PC-3 (cell line): ENCODE measurements around the gene ADCY2. TPM values are rescaled to one million over a fixed set of nuclear protein-coding genes. Genes with fewer than 3 reads are reported as not detected.

Experiments used
- ATAC-seq: fragments of 200-7000 bp; cut with Tn5 transposase; 2 replicates; pipeline ENCODE4 v1.9.1; 2020; ENCODE audit warnings: mild to moderate bottlenecking, moderate library complexity
- BruUV-seq: library from RNA; stranded (reverse); fragments of 400-500 nt; replicated peaks from 2 replicates; lab custom pipeline; 2021; lab: Mats Ljungman, UMichigan
- CTCF ChIA-PET: fragments of 300-600 bp; sonication (Branson Sonifier 250); formaldehyde crosslinking; loops from one replicate; lab custom pipeline; 2022; ENCODE audit warnings: antibody characterized with exemption; lab: Charles Lee
- POLR2A ChIA-PET: fragments of 300-600 bp; sonication (Branson Sonifier 250); formaldehyde crosslinking; loops from one replicate; lab custom pipeline; 2022; ENCODE audit warnings: antibody characterized with exemption; ENCODE audit not compliant: unreplicated experiment; lab: Charles Lee
- DNase-seq: peaks from one replicate; pipeline ENCODE4 v3.0.0-alpha.2; 2015
- H2AFZ ChIP-seq: fragments of 300-600 bp; sonication (generic); 2 replicates; pipeline ENCODE4 v1.6.0; 2016; ENCODE audit warnings: antibody characterized with exemption, low read length
- H3F3A ChIP-seq: fragments of 300-600 bp; sonication (generic); one replicate; pipeline ENCODE4 v1.6.0; 2017; ENCODE audit warnings: antibody characterized with exemption, low read length, control low read depth, mild to moderate bottlenecking; ENCODE audit not compliant: unreplicated experiment
- H3K27ac ChIP-seq: fragments of 300-600 bp; sonication (generic); 2 replicates; pipeline ENCODE4 v1.5.1; 2016; ENCODE audit warnings: mild to moderate bottlenecking, low read length
- H3K27me3 ChIP-seq: fragments of 300-600 bp; sonication (generic); 2 replicates; pipeline ENCODE4 v1.6.1; 2016; ENCODE audit warnings: low read length, mixed read lengths
- H3K36me3 ChIP-seq: fragments of 300-600 bp; sonication (generic); 2 replicates; pipeline ENCODE4 v1.6.1; 2016; ENCODE audit warnings: low read depth, mixed run types, low read length, mixed read lengths
- H3K4me1 ChIP-seq: fragments of 300-600 bp; sonication (generic); 2 replicates; pipeline ENCODE4 v1.5.1; 2016; ENCODE audit warnings: low read length; ENCODE audit not compliant: insufficient read depth
- H3K4me2 ChIP-seq: fragments of 300-600 bp; sonication (generic); 2 replicates; pipeline ENCODE4 v1.6.0; 2016; ENCODE audit warnings: low read length
- H3K4me3 ChIP-seq: fragments of 300-600 bp; sonication (generic); 2 replicates; pipeline ENCODE4 v1.5.1; 2016; ENCODE audit warnings: mild to moderate bottlenecking, low read length, mixed read lengths
- H3K79me2 ChIP-seq: fragments of 300-600 bp; sonication (generic); 2 replicates; pipeline ENCODE4 v1.6.1; 2017; ENCODE audit warnings: low read length, mixed read lengths
- H3K9ac ChIP-seq: fragments of 300-600 bp; sonication (generic); 2 replicates; pipeline ENCODE4 v1.6.0; 2016; ENCODE audit warnings: mild to moderate bottlenecking, low read length
- H3K9me2 ChIP-seq: fragments of 300-600 bp; sonication (generic); replicated peaks from 2 replicates; pipeline ENCODE4 v1.6.1; 2016; ENCODE audit warnings: mixed run types, low read length, mixed read lengths
- H3K9me3 ChIP-seq: fragments of 300-600 bp; sonication (generic); 2 replicates; pipeline ENCODE4 v1.6.1; 2016; ENCODE audit warnings: low read length, mixed read lengths
- H4K20me1 ChIP-seq: fragments of 300-600 bp; sonication (generic); 2 replicates; pipeline ENCODE4 v1.6.1; 2016; ENCODE audit warnings: low read length, mixed read lengths
- EZH2 ChIP-seq: fragments of 300-600 bp; sonication (generic); IDR thresholded peaks from one replicate; pipeline ENCODE4 v1.6.1; 2017; ENCODE audit warnings: antibody characterized with exemption, mild to moderate bottlenecking, low read length; ENCODE audit not compliant: unreplicated experiment
- EZH2phosphoT487 ChIP-seq: fragments of 300-600 bp; sonication (generic); IDR thresholded peaks from 2 replicates; pipeline ENCODE4 v1.6.1; 2018; ENCODE audit warnings: mild to moderate bottlenecking, antibody characterized with exemption, low read length, borderline replicate concordance
- intact Hi-C: fragments of 100-400 bp; cut with micrococcal nuclease; formaldehyde crosslinking; loops from 2 replicates; pipeline ENCODE4 v1.9.0; 2023
- total RNA-seq: library from RNA; depleted of rRNA; stranded (reverse); fragments of >200 nt; gene quantifications from 2 replicates; pipeline ENCODE4 v1.2.3, GENCODE V29; 2014
- TF ChIP-seq, protein P1 (sequence below): fragments of 300-600 bp; sonication (generic); conservative IDR thresholded peaks from 2 replicates; pipeline ENCODE4 v1.5.1; 2017; ENCODE audit warnings: antibody characterized with exemption, low read depth, mild to moderate bottlenecking, low read length

ADCY2 gene
- total RNA-seq, 1 experiment from 2014 or later = not detected

DNA sequence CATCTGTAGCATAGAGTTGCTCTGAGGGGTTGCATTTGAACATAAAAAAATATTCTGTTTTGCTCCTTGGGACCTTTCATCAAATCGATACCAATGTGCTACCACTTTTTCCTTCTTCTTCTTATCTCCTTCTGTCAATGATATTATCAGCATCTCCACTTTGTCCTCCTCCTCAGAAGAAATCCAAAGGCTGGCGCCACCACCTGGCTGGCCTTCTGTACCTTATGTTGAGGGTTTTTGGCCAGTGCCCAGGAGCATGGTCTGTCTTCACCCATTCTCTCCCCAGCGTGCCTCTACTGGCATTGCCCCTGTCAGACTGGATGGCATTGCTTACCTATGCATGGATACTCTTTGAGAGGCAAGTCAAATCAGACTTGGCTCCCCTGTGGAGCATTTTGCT, 287.8 kb downstream of the ADCY2 start:
- Histone ChIP-seq H3F3A (no peaks in the 10 kb centered on the region), H3K9me2 (no peaks in the 10 kb centered on the region), H3K4me1 (no peaks in the 10 kb centered on the region), H3K36me3 (no peaks in the 10 kb centered on the region), H3K27me3 (peaks cover 31% of the 10 kb centered on the region), H2AFZ (no peak overlapping the region), H3K79me2 (no peaks in the 10 kb centered on the region), H3K27ac (no peak overlapping the region), H3K9ac (no peak overlapping the region), H4K20me1 (no peaks in the 10 kb centered on the region), H3K4me3 (no peak overlapping the region), H3K9me3 (no peaks in the 10 kb centered on the region), H3K4me2 (no peak overlapping the region)
- BruUV-seq = no TSS peak
- DNase-seq = no peak
- TF ChIP-seq EZH2 = no peak
- TF ChIP-seq EZH2phosphoT487 = no peak
- TF ChIP-seq, protein P1, sequence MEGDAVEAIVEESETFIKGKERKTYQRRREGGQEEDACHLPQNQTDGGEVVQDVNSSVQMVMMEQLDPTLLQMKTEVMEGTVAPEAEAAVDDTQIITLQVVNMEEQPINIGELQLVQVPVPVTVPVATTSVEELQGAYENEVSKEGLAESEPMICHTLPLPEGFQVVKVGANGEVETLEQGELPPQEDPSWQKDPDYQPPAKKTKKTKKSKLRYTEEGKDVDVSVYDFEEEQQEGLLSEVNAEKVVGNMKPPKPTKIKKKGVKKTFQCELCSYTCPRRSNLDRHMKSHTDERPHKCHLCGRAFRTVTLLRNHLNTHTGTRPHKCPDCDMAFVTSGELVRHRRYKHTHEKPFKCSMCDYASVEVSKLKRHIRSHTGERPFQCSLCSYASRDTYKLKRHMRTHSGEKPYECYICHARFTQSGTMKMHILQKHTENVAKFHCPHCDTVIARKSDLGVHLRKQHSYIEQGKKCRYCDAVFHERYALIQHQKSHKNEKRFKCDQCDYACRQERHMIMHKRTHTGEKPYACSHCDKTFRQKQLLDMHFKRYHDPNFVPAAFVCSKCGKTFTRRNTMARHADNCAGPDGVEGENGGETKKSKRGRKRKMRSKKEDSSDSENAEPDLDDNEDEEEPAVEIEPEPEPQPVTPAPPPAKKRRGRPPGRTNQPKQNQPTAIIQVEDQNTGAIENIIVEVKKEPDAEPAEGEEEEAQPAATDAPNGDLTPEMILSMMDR = no peak
- ChIA-PET CTCF (no interaction called here), POLR2A (no interaction called here)
- no peak for ATAC-seq
- intact Hi-C loops = no loop called here

DNA sequence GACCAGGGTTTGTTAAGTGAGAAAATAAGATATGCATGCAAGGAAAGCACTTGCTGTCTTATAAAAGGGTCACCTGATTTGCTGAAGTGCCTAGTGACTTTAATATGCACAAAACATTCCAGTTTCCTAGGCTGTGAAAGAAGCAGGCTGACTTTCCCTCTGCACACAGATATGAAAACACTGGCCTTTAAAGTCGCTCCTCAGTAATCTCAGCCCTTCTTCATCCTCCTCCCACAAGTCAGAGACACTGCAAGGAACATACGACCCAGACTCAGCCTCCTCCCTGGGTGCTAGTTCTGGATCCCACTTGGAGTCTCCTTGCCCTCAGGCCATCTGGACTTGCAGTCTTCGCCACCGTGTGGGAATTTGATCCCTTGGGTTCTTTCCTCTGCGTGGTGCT, 288.9 kb downstream of the ADCY2 start:
- no peaks in the 10 kb centered on the region for H3F3A ChIP-seq
- no peaks in the 10 kb centered on the region for H3K9me2 ChIP-seq
- no TSS peak for BruUV-seq
- H3K27ac ChIP-seq = no peak overlapping the region
- no peak overlapping the region for H3K4me3 ChIP-seq
- ChIA-PET CTCF (no interaction called here), POLR2A (no interaction called here)
- no peaks in the 10 kb centered on the region for H3K36me3 ChIP-seq
- H3K4me1 ChIP-seq = no peaks in the 10 kb centered on the region
- DNase-seq (no peak), ATAC-seq (no peak)
- peaks cover 41% of the 10 kb centered on the region for H3K27me3 ChIP-seq
- no peaks in the 10 kb centered on the region for H3K9me3 ChIP-seq
- TF ChIP-seq EZH2phosphoT487 (no peak), EZH2 (no peak)
- TF ChIP-seq, protein P1 = no peak
- H3K9ac ChIP-seq = no peak overlapping the region
- H3K4me2 ChIP-seq = no peak overlapping the region
- H4K20me1 ChIP-seq = no peaks in the 10 kb centered on the region
- H3K79me2 ChIP-seq = no peaks in the 10 kb centered on the region
- intact Hi-C loops = no loop called here
- no peak overlapping the region for H2AFZ ChIP-seq

DNA sequence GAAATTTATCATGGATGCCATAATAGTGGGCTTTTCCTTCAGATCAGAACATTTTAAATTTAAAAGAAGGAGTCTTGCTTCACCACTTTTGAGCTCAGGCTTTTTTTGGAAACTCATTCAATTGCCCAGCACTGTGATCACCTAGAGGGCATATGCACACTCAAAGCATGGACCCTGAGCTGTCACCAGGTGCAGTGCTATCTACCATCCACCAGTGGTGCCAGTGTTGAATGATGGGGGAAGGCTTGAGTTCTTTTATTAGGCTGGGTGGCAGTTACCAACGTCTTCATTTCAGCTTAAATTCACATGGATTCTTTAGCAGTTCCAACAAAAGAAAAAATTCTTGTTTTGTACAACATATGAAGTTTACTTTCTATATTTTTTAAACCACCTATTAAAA, 290.9 kb downstream of the ADCY2 start:
- ATAC-seq (no peak), DNase-seq (no peak)
- POLR2A ChIA-PET = no interaction called here
- no peak for TF ChIP-seq EZH2phosphoT487
- TF ChIP-seq, protein P1 = no peak
- no peak for TF ChIP-seq EZH2
- BruUV-seq = no TSS peak
- Histone ChIP-seq H2AFZ (no peak overlapping the region), H3F3A (no peaks in the 10 kb centered on the region), H3K79me2 (no peaks in the 10 kb centered on the region), H3K4me3 (no peak overlapping the region), H3K36me3 (no peaks in the 10 kb centered on the region), H3K27ac (no peak overlapping the region), H3K4me1 (no peaks in the 10 kb centered on the region), H4K20me1 (no peaks in the 10 kb centered on the region), H3K9me3 (no peaks in the 10 kb centered on the region), H3K27me3 (peaks cover 43% of the 10 kb centered on the region), H3K9ac (no peak overlapping the region), H3K4me2 (no peak overlapping the region), H3K9me2 (no peaks in the 10 kb centered on the region)
- CTCF ChIA-PET = no interaction called here
- intact Hi-C loops = no loop called here
